Fibroblast of gingiva (primary cell): ENCODE results near the gene ITPR2.
A peak's percentile ranks its signal among the peaks of the same experiment; 100 is the strongest.
"Not testable (repeated sequence)": the region's sequence is repeated elsewhere in the genome, so short reads cannot be mapped to it uniquely, and the experiment has no call there.

Experiments used
- DNase-seq: peaks from one replicate; pipeline ENCODE4 v3.0.0-alpha.2; 2011; ENCODE audit warnings: low read depth

Gene ITPR2

GRCh38 chr12:26443309-26443708 is 389.7 kb downstream of the ITPR2 start:
- DNase-seq = no peak

- DNase-seq = no peak
Measured at GRCh38 chr12:26441434-26441833, 391.6 kb downstream of the ITPR2 start.

- DNase-seq = no peak
Measured at GRCh38 chr12:26435069-26435404, 398.0 kb downstream of the ITPR2 start.

GRCh38 chr12:26434299-26435068 is 398.5 kb downstream of the ITPR2 start:
- peak; percentile 52 for DNase-seq

- DNase-seq = not testable (repeated sequence)
Measured at GRCh38 chr12:26433701-26434100, 399.3 kb downstream of the ITPR2 start.

- no peak for DNase-seq
Measured at GRCh38 chr12:26431211-26431610, 401.8 kb downstream of the ITPR2 start.

- not testable (repeated sequence) for DNase-seq
Measured at GRCh38 chr12:26430596-26430995, 402.4 kb downstream of the ITPR2 start.

GRCh38 chr12:26429070-26429691 is 403.8 kb downstream of the ITPR2 start:
- DNase-seq = no peak

- no peak for DNase-seq
Measured at GRCh38 chr12:26428420-26428819, 404.6 kb downstream of the ITPR2 start.

GRCh38 chr12:26426652-26427051 is 406.3 kb downstream of the ITPR2 start:
- no peak for DNase-seq

- no peak for DNase-seq
Measured at GRCh38 chr12:26425587-26426260, 407.3 kb downstream of the ITPR2 start.

- no peak for DNase-seq
Measured at GRCh38 chr12:26422839-26423398, 410.1 kb downstream of the ITPR2 start.

GRCh38 chr12:26416550-26416949 is 416.4 kb downstream of the ITPR2 start:
- DNase-seq = no peak

GRCh38 chr12:26410689-26411088 is 422.3 kb downstream of the ITPR2 start:
- DNase-seq = no peak

GRCh38 chr12:26406813-26407212 is 426.2 kb downstream of the ITPR2 start:
- no peak for DNase-seq

GRCh38 chr12:26406391-26406790 is 426.6 kb downstream of the ITPR2 start:
- no peak for DNase-seq

GRCh38 chr12:26403601-26404000 is 429.4 kb downstream of the ITPR2 start:
- no peak for DNase-seq

- no peak for DNase-seq
Measured at GRCh38 chr12:26402648-26403047, 430.3 kb downstream of the ITPR2 start.

- DNase-seq = no peak
Measured at GRCh38 chr12:26401874-26402273, 431.1 kb downstream of the ITPR2 start.

GRCh38 chr12:26400627-26401026 is 432.4 kb downstream of the ITPR2 start:
- no peak for DNase-seq

- no peak for DNase-seq
Measured at GRCh38 chr12:26399381-26399780, 433.6 kb downstream of the ITPR2 start.

- no peak for DNase-seq
Measured at GRCh38 chr12:26396402-26396801, 436.6 kb downstream of the ITPR2 start.

- no peak for DNase-seq
Measured at GRCh38 chr12:26389343-26389742, 443.7 kb downstream of the ITPR2 start.
